Effector CD4-positive, alpha-beta T cell (primary cell): ENCODE data around the gene DCUN1D3.

Experiments
- DNase-seq: peaks from one replicate; pipeline ENCODE4 v3.0.0-alpha.2; 2020

Gene DCUN1D3

GRCh38 chr16:20918486-20919239 lies 18.5 kb upstream of the DCUN1D3 start:
- no peak for DNase-seq

GRCh38 chr16:20916942-20917341 lies 16.8 kb upstream of the DCUN1D3 start:
- no peak for DNase-seq

GRCh38 chr16:20916289-20916688 lies 16.1 kb upstream of the DCUN1D3 start:
- DNase-seq = no peak

- no peak for DNase-seq
These were observed 11.2 kb upstream of the DCUN1D3 start for GRCh38 chr16:20911361-20911760.

- DNase-seq = no peak
These were observed 10.7 kb upstream of the DCUN1D3 start for GRCh38 chr16:20910781-20911321.

GRCh38 chr16:20906341-20907255 lies 6.4 kb upstream of the DCUN1D3 start:
- DNase-seq = no peak

- DNase-seq = no peak
These were observed 5.4 kb upstream of the DCUN1D3 start for GRCh38 chr16:20905576-20905975.

GRCh38 chr16:20904507-20905081 lies 4.4 kb upstream of the DCUN1D3 start:
- DNase-seq = peak; percentile 4

- DNase-seq = no peak
These were observed 3.8 kb upstream of the DCUN1D3 start for GRCh38 chr16:20903899-20904506.

- DNase-seq = no peak
These were observed 3.1 kb upstream of the DCUN1D3 start for GRCh38 chr16:20903116-20903898.

GRCh38 chr16:20902426-20902825 lies 2.3 kb upstream of the DCUN1D3 start:
- no peak for DNase-seq

- DNase-seq = peak; percentile 8
These were observed 1.4 kb upstream of the DCUN1D3 start for GRCh38 chr16:20901436-20902112.

- DNase-seq = no peak
These were observed 894 bp upstream of the DCUN1D3 start for GRCh38 chr16:20901068-20901435.

- no peak for DNase-seq
These were observed 470 bp downstream of the DCUN1D3 start for GRCh38 chr16:20899477-20900298.

- DNase-seq = no peak
These were observed 1.1 kb downstream of the DCUN1D3 start for GRCh38 chr16:20899071-20899470.

GRCh38 chr16:20897922-20898321 lies 2.2 kb downstream of the DCUN1D3 start:
- DNase-seq = no peak

- DNase-seq = no peak
These were observed 2.8 kb downstream of the DCUN1D3 start for GRCh38 chr16:20897253-20897897.

- DNase-seq = no peak
These were observed 5.8 kb downstream of the DCUN1D3 start for GRCh38 chr16:20894388-20894787.

GRCh38 chr16:20889625-20890275 lies 10.4 kb downstream of the DCUN1D3 start:
- no peak for DNase-seq
